Fibroblast of lung (primary cell): ENCODE measurements around the gene TXLNB. TPM values are rescaled to one million over a fixed set of nuclear protein-coding genes. Genes with fewer than 3 reads are reported as not detected.

Source experiments
- DNase-seq, 2 donors: peaks; one replicate each; pipeline versions ENCODE4 v3.0.0 to v3.0.0-alpha.2; 2010; ENCODE audit warnings: low read depth in 2 of 2
- H2AFZ ChIP-seq: 2 replicates; pipeline ENCODE4 v1.5.1; 2012; ENCODE audit warnings: low read length, control low read depth, inconsistent platforms
- H3K27ac ChIP-seq: 2 replicates; pipeline ENCODE4 v1.5.1; 2011; ENCODE audit warnings: low read length, control low read depth; ENCODE audit not compliant: insufficient read depth
- H3K27me3 ChIP-seq: 2 replicates; pipeline ENCODE4 v1.5.1; 2011; ENCODE audit warnings: mild to moderate bottlenecking, low read length; ENCODE audit not compliant: control insufficient read depth, insufficient read depth
- H3K36me3 ChIP-seq: 2 replicates; pipeline ENCODE4 v1.5.1; 2011; ENCODE audit warnings: low read length; ENCODE audit not compliant: control insufficient read depth, insufficient read depth
- H3K4me1 ChIP-seq: 2 replicates; pipeline ENCODE4 v1.5.1; 2011; ENCODE audit warnings: low read length; ENCODE audit not compliant: control insufficient read depth, insufficient read depth; ENCODE audit errors: extremely low read depth
- H3K4me2 ChIP-seq: 2 replicates; pipeline ENCODE4 v1.5.1; 2011; ENCODE audit warnings: low read length, control low read depth; ENCODE audit not compliant: insufficient read depth; ENCODE audit errors: extremely low read depth
- H3K4me3 ChIP-seq, 4 experiments: fragments of 200-600 bp in 1 of 4; sonication (generic) in 1 of 4; replicated peaks in 1 of 4; 2 replicates each; pipeline ENCODE4 v1.5.1; 2011 to 2016; ENCODE audit warnings: low read length in 4 of 4, low read depth in 3 of 4, mild to moderate bottlenecking in 3 of 4, control low read depth in 2 of 4, inconsistent platforms in 1 of 4, mixed read lengths in 1 of 4; ENCODE audit not compliant: insufficient read depth in 1 of 4; ENCODE audit errors: control extremely low read depth in 1 of 4
- H3K79me2 ChIP-seq: 2 replicates; pipeline ENCODE4 v1.5.1; 2012; ENCODE audit warnings: mild to moderate bottlenecking, low read length, inconsistent platforms; ENCODE audit not compliant: control insufficient read depth, insufficient read depth
- H3K9ac ChIP-seq: 2 replicates; pipeline ENCODE4 v1.5.1; 2011; ENCODE audit warnings: mild to moderate bottlenecking, low read length, control low read depth; ENCODE audit not compliant: insufficient read depth
- H3K9me3 ChIP-seq: 2 replicates; pipeline ENCODE4 v1.5.1; 2012; ENCODE audit warnings: low read depth, low read length; ENCODE audit not compliant: control insufficient read depth, insufficient read depth
- H4K20me1 ChIP-seq: 2 replicates; pipeline ENCODE4 v1.5.1; 2011; ENCODE audit warnings: low read length; ENCODE audit not compliant: control insufficient read depth, insufficient read depth; ENCODE audit errors: extremely low read depth
- EZH2 ChIP-seq: IDR thresholded peaks from 2 replicates; pipeline ENCODE4 v1.5.1; 2012; ENCODE audit warnings: low read length, control low read depth, mild to moderate bottlenecking; ENCODE audit errors: missing control alignments
- polyA plus RNA-seq, 2 donors: library from polyadenylated mRNA; depleted of rRNA in 1 of 2; stranded (reverse) in 1 of 2; unstranded in 1 of 2; fragments of >200 nt; gene quantifications; 2 replicates each; pipeline ENCODE4 v1.2.1, GENCODE V29; 2011 to 2012; ENCODE audit warnings: missing spikeins in 1 of 2
- total RNA-seq: library from RNA; depleted of rRNA; stranded (reverse); fragments of >200 nt; gene quantifications from 2 replicates; pipeline ENCODE4 v1.2.1, GENCODE V29; 2014
- TF ChIP-seq, protein P1 (sequence below), 2 donors: IDR thresholded peaks in 1 of 2; conservative IDR thresholded peaks in 1 of 2; 1 replicate in 1 of 2; 2 replicates in 1 of 2; pipeline ENCODE4 v1.5.1; 2011 to 2012; ENCODE audit warnings: low read length in 2 of 2, control low read depth in 1 of 2, inconsistent platforms in 1 of 2, low read depth in 1 of 2, mild to moderate bottlenecking in 1 of 2

TXLNB gene
- total and polyA plus RNA-seq, 2 donors (not counting 1 experiment from before 2014, with no cell fraction given): 0.15 to 1.2 TPM

DNA sequence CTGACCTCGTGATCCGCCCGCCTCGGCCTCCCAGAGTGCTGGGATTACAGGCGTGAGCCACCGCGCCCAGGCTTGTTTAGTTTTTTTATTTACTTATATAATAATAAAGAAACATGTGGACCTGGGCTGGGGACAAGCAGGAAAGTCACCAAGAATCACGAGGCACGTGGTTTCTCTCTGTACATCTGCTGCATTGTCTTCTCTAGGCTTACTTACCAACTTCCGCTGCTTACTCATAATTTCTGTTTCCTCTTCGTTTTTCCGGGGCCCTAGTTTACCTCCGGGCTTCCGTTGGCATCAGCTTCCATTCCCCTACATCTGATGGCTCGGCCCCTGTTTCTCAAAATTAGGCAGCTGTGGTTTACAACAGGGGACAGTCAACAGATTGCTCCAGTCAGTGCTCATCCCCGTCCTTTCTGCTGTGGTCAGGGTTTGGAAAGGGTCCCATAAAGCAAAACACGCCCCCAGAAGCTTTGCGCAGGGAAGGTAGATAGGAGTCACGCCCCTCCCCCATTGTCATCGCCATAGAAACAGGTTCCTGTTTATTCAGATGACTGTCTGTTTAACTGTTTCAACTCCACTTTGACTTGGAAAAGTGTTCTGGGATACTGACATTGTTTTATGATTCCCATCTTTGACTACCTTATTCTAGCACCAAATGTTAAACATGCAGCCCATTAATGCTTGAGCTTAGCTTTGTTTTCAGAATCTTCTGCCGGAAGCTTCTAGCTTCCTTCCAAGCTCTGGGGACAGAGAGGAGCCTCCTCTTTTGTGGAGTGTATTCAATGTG lies 31.9 kb upstream of the TXLNB start:
- H3K4me2 ChIP-seq: peak overlapping the region; percentile 18
- no peak overlapping the region for H3K9ac ChIP-seq
- DNase-seq: peak; percentile 71 to 79
- H3K27me3 ChIP-seq: no peaks in the 10 kb centered on the region
- no peaks in the 10 kb centered on the region for H3K36me3 ChIP-seq
- peak overlapping the region in 3 of 4 experiments; percentile 2 to 36 (median 10) for H3K4me3 ChIP-seq
- no peaks in the 10 kb centered on the region for H3K79me2 ChIP-seq
- peak overlapping the region; percentile 25 for H3K27ac ChIP-seq
- no peaks in the 10 kb centered on the region for H3K9me3 ChIP-seq
- no peaks in the 10 kb centered on the region for H3K4me1 ChIP-seq
- TF ChIP-seq EZH2: no peak
- TF ChIP-seq, protein P1, sequence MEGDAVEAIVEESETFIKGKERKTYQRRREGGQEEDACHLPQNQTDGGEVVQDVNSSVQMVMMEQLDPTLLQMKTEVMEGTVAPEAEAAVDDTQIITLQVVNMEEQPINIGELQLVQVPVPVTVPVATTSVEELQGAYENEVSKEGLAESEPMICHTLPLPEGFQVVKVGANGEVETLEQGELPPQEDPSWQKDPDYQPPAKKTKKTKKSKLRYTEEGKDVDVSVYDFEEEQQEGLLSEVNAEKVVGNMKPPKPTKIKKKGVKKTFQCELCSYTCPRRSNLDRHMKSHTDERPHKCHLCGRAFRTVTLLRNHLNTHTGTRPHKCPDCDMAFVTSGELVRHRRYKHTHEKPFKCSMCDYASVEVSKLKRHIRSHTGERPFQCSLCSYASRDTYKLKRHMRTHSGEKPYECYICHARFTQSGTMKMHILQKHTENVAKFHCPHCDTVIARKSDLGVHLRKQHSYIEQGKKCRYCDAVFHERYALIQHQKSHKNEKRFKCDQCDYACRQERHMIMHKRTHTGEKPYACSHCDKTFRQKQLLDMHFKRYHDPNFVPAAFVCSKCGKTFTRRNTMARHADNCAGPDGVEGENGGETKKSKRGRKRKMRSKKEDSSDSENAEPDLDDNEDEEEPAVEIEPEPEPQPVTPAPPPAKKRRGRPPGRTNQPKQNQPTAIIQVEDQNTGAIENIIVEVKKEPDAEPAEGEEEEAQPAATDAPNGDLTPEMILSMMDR (conservative IDR thresholded peaks at IDR 0.05 in 1 of 2, IDR thresholded peaks at IDR 0.05 in 1 of 2; ENCODE audit: low read depth in 1 of 2, low read length in 2 of 2): no peak
- H2AFZ ChIP-seq: peak overlapping the region; percentile 45
- H4K20me1 ChIP-seq: no peaks in the 10 kb centered on the region

DNA sequence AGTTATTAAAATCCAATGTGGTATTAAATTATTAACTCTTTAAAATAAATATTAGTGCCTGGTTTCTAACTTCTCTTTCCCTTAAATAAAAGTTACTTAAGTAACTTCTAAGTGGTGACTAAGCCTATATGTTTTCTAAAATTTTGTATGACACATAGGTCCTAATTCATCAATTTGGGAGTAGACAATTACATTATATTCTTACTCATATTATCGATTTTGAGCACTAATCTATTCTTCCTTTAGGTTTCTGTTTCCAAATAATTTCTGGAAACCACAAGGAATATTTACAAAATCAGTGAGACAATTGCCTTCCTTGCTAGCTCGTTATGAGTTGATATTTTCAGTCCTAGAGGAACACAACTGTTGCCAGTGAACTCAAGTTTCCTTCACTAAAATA lies 28.3 kb upstream of the TXLNB start:
- H3K9ac ChIP-seq: no peak overlapping the region
- H3K27ac ChIP-seq: no peak overlapping the region
- no peak for TF ChIP-seq EZH2
- H3K79me2 ChIP-seq: no peaks in the 10 kb centered on the region
- no peaks in the 10 kb centered on the region for H3K4me1 ChIP-seq
- H3K4me3 ChIP-seq: no peak overlapping the region
- H3K4me2 ChIP-seq: no peak overlapping the region
- H3K9me3 ChIP-seq: no peaks in the 10 kb centered on the region
- H3K36me3 ChIP-seq: no peaks in the 10 kb centered on the region
- H4K20me1 ChIP-seq: no peaks in the 10 kb centered on the region
- H2AFZ ChIP-seq: no peak overlapping the region
- no peak for DNase-seq
- no peaks in the 10 kb centered on the region for H3K27me3 ChIP-seq

DNA sequence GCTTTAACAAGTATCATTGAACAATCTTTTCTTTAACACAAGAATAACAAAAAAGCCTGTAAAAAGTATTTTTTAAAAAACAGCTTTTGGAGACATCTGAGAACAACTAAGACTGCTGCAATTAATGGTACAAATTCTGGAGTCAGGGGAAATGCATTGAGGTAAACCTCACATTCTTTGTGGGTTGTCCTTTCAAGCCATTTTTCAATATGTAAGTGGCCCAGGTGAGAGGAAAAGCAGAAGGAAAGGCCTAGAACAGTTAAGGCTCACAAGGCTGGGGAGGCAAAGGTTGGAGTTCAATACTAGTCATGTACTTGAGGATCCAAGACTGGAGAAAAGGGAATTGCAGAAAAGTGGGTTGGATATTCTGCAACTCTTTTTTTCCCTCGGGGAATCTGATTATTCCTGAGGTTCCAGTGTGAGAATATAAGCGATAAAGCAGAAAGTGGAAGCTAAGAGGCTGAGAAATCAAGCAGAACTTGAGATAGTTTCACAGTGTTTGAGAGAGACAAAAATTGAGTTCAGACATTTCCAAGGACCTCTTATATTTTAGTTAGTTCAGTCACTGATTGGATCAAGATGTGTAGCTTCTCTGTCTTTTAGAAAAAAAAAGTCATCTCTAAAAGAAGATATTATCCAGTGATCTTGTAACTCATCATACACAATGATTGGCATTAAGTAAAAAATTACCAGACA lies 25.0 kb upstream of the TXLNB start:
- H3K79me2 ChIP-seq: no peaks in the 10 kb centered on the region
- TF ChIP-seq, protein P1 (conservative IDR thresholded peaks at IDR 0.05 in 1 of 2, IDR thresholded peaks at IDR 0.05 in 1 of 2; ENCODE audit: low read depth in 1 of 2, low read length in 2 of 2): no peak
- no peak for TF ChIP-seq EZH2
- no peaks in the 10 kb centered on the region for H3K9me3 ChIP-seq
- no peaks in the 10 kb centered on the region for H3K36me3 ChIP-seq
- H3K27me3 ChIP-seq: no peaks in the 10 kb centered on the region
- no peak overlapping the region for H3K4me3 ChIP-seq
- H3K9ac ChIP-seq: no peak overlapping the region
- no peak overlapping the region for H3K4me2 ChIP-seq
- no peak overlapping the region for H3K27ac ChIP-seq
- H3K4me1 ChIP-seq: no peaks in the 10 kb centered on the region
- no peak overlapping the region for H2AFZ ChIP-seq
- H4K20me1 ChIP-seq: no peaks in the 10 kb centered on the region
- DNase-seq: peak in 1 of 2 donors; percentile 23
